Activated CD8-positive, alpha-beta memory T cell treated with anti-CD3 and anti-CD28 coated beads for 4 hours (primary cell): ENCODE results near the gene OR7G3.

ENCODE experiments used
- DNase-seq, 2 donors: peaks; one replicate each; pipeline ENCODE4 v3.0.0-alpha.2; 2020; ENCODE audit warnings: low read depth in 2 of 2

The OR7G3 gene

DNA sequence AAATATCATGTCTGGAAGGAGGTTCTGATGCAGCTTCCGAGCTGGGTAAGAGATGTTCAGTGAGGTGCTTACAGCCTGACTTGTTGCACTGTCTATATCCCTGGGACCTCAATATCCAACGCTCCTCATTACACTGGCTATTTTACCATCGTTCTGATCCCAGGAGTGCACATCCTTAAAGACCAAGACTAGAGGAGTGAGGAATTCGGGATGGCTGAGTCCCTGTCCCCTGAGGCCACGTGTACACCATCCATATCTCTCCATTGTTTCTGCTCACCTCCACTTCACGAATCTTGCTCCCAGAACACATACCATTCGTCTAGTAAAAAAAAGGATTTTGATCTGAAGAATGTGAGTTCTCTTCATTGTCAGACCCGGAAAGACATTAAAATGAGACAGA, 19.4 kb downstream of the OR7G3 start, which contains the start of gene OR7G2:
TSS of gene OR7G2 (minus strand) at position 101 of the 400 bp plus-strand sequence. CDS start 4,232 bp downstream, outside the sequence.
- no peak for DNase-seq

DNA sequence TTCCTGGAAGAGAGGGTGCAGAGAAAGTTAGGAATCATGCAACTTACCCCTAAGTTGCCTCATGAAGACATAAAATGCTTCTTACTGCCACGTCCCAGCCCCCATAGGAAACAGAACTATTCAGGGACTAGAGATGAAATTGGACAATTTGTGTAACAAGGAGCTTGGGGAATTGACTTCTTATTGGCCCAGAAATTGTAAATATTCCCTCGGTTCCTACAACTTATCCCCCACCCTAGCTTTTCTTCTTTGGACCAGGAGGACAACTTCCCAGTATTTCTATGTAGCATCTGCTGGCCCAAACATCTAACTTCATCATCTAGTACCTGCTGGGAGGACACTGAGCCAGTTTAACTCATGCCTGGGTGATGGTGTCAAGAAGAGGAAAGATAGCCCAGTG, 40.0 kb downstream of the OR7G3 start, which contains the start of gene OR1M1:
TSS of gene OR1M1 (plus strand) at position 301 of the 400 bp plus-strand sequence. CDS start 6,184 bp downstream, outside the sequence.
- DNase-seq: no peak

DNA sequence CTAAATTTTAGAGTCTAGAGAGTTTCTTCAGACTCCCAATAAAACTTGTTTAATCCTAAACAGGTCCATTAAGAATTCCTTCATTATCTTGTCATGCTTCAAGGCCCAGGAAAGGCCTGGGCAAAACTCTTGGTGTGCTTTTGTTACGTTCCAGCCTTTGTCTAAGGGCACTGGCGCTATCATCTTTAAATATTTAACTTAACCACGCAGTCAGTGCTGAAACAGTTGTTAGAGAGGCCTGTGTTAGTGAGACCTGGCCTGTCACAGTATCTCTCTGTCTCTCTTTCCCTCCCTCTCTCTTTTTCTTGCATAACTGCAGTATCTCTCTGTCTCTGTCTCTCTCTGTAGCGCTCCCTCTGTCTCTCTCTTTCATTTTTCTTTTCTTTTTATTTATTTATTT, 48.1 kb downstream of the OR7G3 start:
- no peak for DNase-seq

DNA sequence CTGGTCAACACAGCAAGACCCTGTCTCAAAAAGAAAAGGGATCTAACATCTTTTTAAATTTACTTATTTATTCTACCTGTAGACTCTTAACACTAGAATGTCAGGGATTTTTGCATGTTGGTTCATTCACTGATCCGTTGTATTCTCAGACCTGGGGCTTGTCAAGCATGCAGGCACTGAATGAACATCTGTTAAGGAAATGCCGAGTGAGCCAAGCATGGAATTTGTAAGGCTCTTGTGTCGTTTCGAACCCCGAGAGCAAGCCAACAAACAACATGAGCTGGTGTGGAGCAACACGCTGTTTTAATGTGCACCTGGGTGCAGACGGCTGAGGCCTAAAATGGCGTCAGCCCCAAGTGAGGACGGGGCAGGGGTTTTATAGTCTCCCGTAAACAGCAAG, 49.8 kb downstream of the OR7G3 start:
- DNase-seq: no peak
